Measurements from ENCODE around the gene CLK1.

DNA sequence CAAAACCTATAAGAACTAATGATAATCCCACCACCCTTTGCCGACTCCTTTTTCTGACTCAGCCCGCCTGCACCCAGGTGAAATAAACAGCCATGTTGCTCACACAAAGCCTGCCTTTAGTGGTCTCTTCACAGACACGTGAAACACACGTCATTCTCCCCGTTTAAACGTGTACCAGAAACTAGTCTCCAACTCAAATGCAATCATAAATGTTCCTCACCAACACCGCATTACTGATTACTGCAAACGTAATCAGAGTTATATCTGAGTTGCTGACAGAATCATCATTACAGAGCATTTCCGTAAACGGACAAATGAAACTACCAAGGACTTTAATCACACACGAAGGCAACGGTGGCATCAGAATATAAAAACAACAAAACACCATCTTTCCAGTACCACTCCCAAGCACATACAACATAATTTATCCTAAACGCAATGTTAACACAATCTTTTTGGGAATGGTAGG lies 1.9 kb downstream of the CLK1 start:
- TF ChIP-seq CBX1 (IDR thresholded peaks at IDR 0.05; ENCODE audit: low read depth) (no peak), FOXM1 (CRISPR knock-in tag; IDR thresholded peaks at IDR 0.05) (no peak), MTF1 (CRISPR knock-in tag; IDR thresholded peaks at IDR 0.05) (no peak), ZNF263 (CRISPR knock-in tag; IDR thresholded peaks at IDR 0.05) (no peak), TARDBP (CRISPR knock-in tag; IDR thresholded peaks at IDR 0.05) (0 out of 2 replicates have a peak, but pooled peaks have one; percentile 18), NR2F1 (CRISPR knock-in tag; IDR thresholded peaks at IDR 0.05) (no peak), POLR2A (IDR thresholded peaks at IDR 0.05; ENCODE audit: insufficient read depth in 1 of 2, low read depth in 2 of 2, low read length in 2 of 2) (peak in 1 of 2 experiments; percentile 36; a peak in 1 of 4 replicates), JUND (CRISPR knock-in tag; IDR thresholded peaks at IDR 0.05) (no peak)
- TF ChIP-seq, protein P1, sequence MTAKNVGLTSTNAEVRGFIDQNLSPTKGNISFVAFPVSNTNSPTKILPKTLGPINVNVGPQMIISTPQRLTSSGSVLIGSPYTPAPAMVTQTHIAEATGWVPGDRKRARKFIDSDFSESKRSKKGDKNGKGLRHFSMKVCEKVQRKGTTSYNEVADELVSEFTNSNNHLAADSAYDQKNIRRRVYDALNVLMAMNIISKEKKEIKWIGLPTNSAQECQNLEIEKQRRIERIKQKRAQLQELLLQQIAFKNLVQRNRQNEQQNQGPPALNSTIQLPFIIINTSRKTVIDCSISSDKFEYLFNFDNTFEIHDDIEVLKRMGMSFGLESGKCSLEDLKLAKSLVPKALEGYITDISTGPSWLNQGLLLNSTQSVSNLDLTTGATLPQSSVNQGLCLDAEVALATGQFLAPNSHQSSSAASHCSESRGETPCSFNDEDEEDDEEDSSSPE (CRISPR knock-in tag; IDR thresholded peaks at IDR 0.05) = no peak
- TF ChIP-seq, protein P2, sequence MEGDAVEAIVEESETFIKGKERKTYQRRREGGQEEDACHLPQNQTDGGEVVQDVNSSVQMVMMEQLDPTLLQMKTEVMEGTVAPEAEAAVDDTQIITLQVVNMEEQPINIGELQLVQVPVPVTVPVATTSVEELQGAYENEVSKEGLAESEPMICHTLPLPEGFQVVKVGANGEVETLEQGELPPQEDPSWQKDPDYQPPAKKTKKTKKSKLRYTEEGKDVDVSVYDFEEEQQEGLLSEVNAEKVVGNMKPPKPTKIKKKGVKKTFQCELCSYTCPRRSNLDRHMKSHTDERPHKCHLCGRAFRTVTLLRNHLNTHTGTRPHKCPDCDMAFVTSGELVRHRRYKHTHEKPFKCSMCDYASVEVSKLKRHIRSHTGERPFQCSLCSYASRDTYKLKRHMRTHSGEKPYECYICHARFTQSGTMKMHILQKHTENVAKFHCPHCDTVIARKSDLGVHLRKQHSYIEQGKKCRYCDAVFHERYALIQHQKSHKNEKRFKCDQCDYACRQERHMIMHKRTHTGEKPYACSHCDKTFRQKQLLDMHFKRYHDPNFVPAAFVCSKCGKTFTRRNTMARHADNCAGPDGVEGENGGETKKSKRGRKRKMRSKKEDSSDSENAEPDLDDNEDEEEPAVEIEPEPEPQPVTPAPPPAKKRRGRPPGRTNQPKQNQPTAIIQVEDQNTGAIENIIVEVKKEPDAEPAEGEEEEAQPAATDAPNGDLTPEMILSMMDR (CRISPR knock-in tag; IDR thresholded peaks at IDR 0.05) = no peak
